ENCODE data around the gene MAP3K21. TPM values are rescaled to one million over a fixed set of nuclear protein-coding genes. Genes with fewer than 3 reads are reported as not detected.

Gene MAP3K21
- total and polyA plus RNA-seq, 2 of the 8 experiments (the other 6 are each of a cell fraction or from before 2014, with no cell fraction given) = 21.2 to 21.8 TPM

DNA sequence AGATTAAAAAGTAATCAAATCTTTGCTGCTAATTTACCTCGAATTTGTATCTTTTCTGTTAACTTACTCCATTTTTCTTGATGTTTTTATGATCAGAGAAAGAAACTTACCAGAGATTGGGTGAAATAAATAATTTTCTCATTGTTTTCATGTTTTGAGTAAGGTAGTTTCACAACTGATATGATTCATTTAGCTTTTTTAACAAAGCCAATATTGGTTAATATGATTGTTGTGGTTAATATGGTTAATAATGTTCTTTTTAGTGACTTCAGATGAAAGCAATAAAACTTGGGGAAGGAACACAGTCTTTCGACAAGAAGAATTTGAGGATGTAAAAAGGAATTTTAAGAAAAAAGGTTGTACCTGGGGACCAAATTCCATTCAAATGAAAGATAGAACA is 48.1 kb downstream of the MAP3K21 start:
- WGBS, 2 experiments (ENCODE audit: extremely low coverage in 1 of 2, insufficient coverage in 1 of 2, insufficient read length in 1 of 2, insufficient replicate concordance in 2 of 2, low coverage in 1 of 2, low lambda C conversion rate in 2 of 2, missing lambda C conversion rate in 1 of 2) = 82% methylated on average over 2 of the region's 2 CpGs; no CpG with 5 or more reads in 1 of the 2 experiments
- no peak overlapping the region for H2AFZ ChIP-seq (ENCODE audit: low read length)

More for the DNA sequence above, 48.1 kb downstream of the MAP3K21 start:
- Histone ChIP-seq H4K8ac (ENCODE audit: extremely low read depth, insufficient read depth, low read length) (no peak overlapping the region), H2BK5ac (ENCODE audit: low read depth, low read length) (no peak overlapping the region), H3K14ac (ENCODE audit: insufficient read length) (no peak overlapping the region), H3K27me3 (replicated peaks in 1 of 4; ENCODE audit: control insufficient read depth in 3 of 4, extremely low read depth in 1 of 4, insufficient read depth in 3 of 4, low read length in 3 of 4) (no peaks in the 10 kb centered on the region), H4K5ac (ENCODE audit: insufficient read length, low read depth, low read length) (no peak overlapping the region), H3K23ac (ENCODE audit: insufficient read length) (no peak overlapping the region), H3K9ac (replicated peaks in 1 of 4; ENCODE audit: extremely low read depth in 1 of 4, low read depth in 3 of 4, low read length in 3 of 4) (no peak overlapping the region), H3K79me1 (ENCODE audit: low read depth, low read length) (no peaks in the 10 kb centered on the region), H2BK20ac (ENCODE audit: low read length) (no peak overlapping the region), H3K18ac (ENCODE audit: extremely low read depth, low read length) (no peak overlapping the region), H3K27ac (ENCODE audit: low read depth, low read length) (no peak overlapping the region), H4K91ac (replicated peaks; ENCODE audit: insufficient read length, low read length) (no peak overlapping the region), H2BK15ac (ENCODE audit: low read length) (no peak overlapping the region), H3K4me1 (replicated peaks in 1 of 4; ENCODE audit: control insufficient read depth in 3 of 4, insufficient read depth in 4 of 4, low read length in 3 of 4) (0 out of 7 replicates have a peak, but pooled peaks cover 0 to 3% (median 0%) of the 10 kb centered on the region in 4 experiments), H3K23me2 (ENCODE audit: low read depth, low read length) (no peaks in the 10 kb centered on the region; the same call in 1 of the 2 replicates), H3K4ac (replicated peaks; ENCODE audit: insufficient read length, low read depth, low read length) (no peak overlapping the region), H3K4me3 (ENCODE audit: extremely low read depth in 1 of 4, insufficient read depth in 2 of 4, low read depth in 3 of 4, low read length in 4 of 4) (no peak overlapping the region), H4K20me1 (replicated peaks in 1 of 2; ENCODE audit: control insufficient read depth in 1 of 2, insufficient read depth in 2 of 2, low read length in 2 of 2) (no peaks in the 10 kb centered on the region), H2AK5ac (ENCODE audit: low read depth, low read length) (no peak overlapping the region), H3K9me3 (ENCODE audit: insufficient read depth in 2 of 2, low read depth in 1 of 2, low read length in 1 of 2) (no peaks in the 10 kb centered on the region), H3K56ac (replicated peaks; ENCODE audit: insufficient read length, low read depth, low read length) (no peak overlapping the region), H3K36me3 (ENCODE audit: control insufficient read depth in 2 of 4, insufficient read depth in 4 of 4, low read length in 3 of 4) (peaks cover 0 to 17% (median 5%) of the 10 kb centered on the region in 4 experiments; a peak in 4 of 8 replicates), H3K4me2 (ENCODE audit: insufficient read depth in 1 of 2, low read depth in 2 of 2, low read length in 2 of 2) (no peak overlapping the region), H3K79me2 (ENCODE audit: control insufficient read depth in 1 of 2, insufficient read depth in 2 of 2, low read length in 2 of 2) (no peaks in the 10 kb centered on the region), H2BK12ac (ENCODE audit: low read depth, low read length) (no peak overlapping the region), H2BK120ac (replicated peaks; ENCODE audit: low read depth, low read length) (no peak overlapping the region)
- TF ChIP-seq JUN (IDR thresholded peaks at IDR 0.05; ENCODE audit: low read depth, low read length) = no peak
- no peak for TF ChIP-seq TEAD4 (IDR thresholded peaks at IDR 0.05; ENCODE audit: low read depth, low read length)
- no peak for TF ChIP-seq TCF12 (IDR thresholded peaks at IDR 0.05; ENCODE audit: low read depth, low read length)
- TF ChIP-seq, protein P1, sequence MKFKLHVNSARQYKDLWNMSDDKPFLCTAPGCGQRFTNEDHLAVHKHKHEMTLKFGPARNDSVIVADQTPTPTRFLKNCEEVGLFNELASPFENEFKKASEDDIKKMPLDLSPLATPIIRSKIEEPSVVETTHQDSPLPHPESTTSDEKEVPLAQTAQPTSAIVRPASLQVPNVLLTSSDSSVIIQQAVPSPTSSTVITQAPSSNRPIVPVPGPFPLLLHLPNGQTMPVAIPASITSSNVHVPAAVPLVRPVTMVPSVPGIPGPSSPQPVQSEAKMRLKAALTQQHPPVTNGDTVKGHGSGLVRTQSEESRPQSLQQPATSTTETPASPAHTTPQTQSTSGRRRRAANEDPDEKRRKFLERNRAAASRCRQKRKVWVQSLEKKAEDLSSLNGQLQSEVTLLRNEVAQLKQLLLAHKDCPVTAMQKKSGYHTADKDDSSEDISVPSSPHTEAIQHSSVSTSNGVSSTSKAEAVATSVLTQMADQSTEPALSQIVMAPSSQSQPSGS (IDR thresholded peaks at IDR 0.05; ENCODE audit: low read length) = no peak
- TF ChIP-seq CTBP2 (IDR thresholded peaks at IDR 0.05; ENCODE audit: borderline replicate concordance, insufficient read depth, insufficient read length, low read length) = no peak
- TF ChIP-seq MAFK (IDR thresholded peaks at IDR 0.05; ENCODE audit: low read depth, low read length) = no peak
- TF ChIP-seq SIX5 (IDR thresholded peaks at IDR 0.05; ENCODE audit: low read depth, low read length) = no peak
- no peak for TF ChIP-seq PHF8 (conservative IDR thresholded peaks at IDR 0.05; ENCODE audit: low read depth, low read length)
- TF ChIP-seq POLR2AphosphoS5 (IDR thresholded peaks at IDR 0.05; ENCODE audit: low read depth, low read length) = no peak
- POLR2A ChIA-PET (ENCODE audit: partially characterized antibody) = no interaction called here
- FAIRE-seq (no peak), DNase-seq (ENCODE audit: low read depth in 1 of 2, low spot score in 2 of 2) (no peak)
- CTCF ChIA-PET (ENCODE audit: partially characterized antibody) = interaction anchor here (1.7 to 2.2 kb wide), 2 partner anchors 9 to 11 kb away, joined by 7 to 8 read pairs; no protein-coding TSS in a partner anchor

Data from H1 (cell line).